SK-N-SH (cell line): ENCODE measurements around the gene CAMK2D. TPM values are rescaled to one million over a fixed set of nuclear protein-coding genes. Genes with fewer than 3 reads are reported as not detected.

ENCODE experiments used
- CTCF ChIA-PET: fragments of 300-600, 350-600 bp; formaldehyde crosslinking; extraction: SDS; loops from one replicate; lab custom pipeline; 2021; lab: Yijun Ruan, JAX
- POLR2A ChIA-PET: fragments of 350-600 bp; sonication (Branson Sonifier 250); formaldehyde crosslinking; extraction: SDS; loops from one replicate; lab custom pipeline; 2020; ENCODE audit warnings: antibody characterized with exemption, inconsistent platforms; lab: Yijun Ruan, JAX
- DNase-seq: peaks from one replicate; pipeline ENCODE4 v3.0.0; 2012
- H2AFZ ChIP-seq: fragments of 200-600 bp; sonication (generic); 2 replicates; pipeline ENCODE4 v1.8.1; 2016; ENCODE audit warnings: antibody characterized with exemption, mild to moderate bottlenecking, low read depth
- H3F3A ChIP-seq: fragments of 200-600 bp; sonication (generic); replicated peaks from 2 replicates; pipeline ENCODE3; 2016; ENCODE audit warnings: antibody characterized with exemption, mild to moderate bottlenecking; ENCODE audit not compliant: insufficient read depth
- H3K27ac ChIP-seq, 2 experiments: fragments of 200-500 bp in 1 of 2; fragments of 200-600 bp in 1 of 2; sonication (Bioruptor generic) in 1 of 2; sonication (generic), shearing (Covaris generic) in 1 of 2; 2 replicates each; pipeline versions ENCODE4 v1.5.1 to v1.6.1; 2014 to 2016; ENCODE audit warnings: low read depth in 2 of 2, inconsistent platforms in 1 of 2, low read length in 1 of 2, mild to moderate bottlenecking in 1 of 2, mixed read lengths in 1 of 2
- H3K27me3 ChIP-seq: fragments of 200-600 bp; sonication (generic), shearing (Covaris generic); 2 replicates; pipeline ENCODE4 v1.6.1; 2016; ENCODE audit warnings: mixed run types; ENCODE audit not compliant: insufficient read depth
- H3K36me3 ChIP-seq, 2 experiments: fragments of 200-500 bp in 1 of 2; fragments of 200-600 bp in 1 of 2; sonication (Bioruptor generic) in 1 of 2; sonication (generic) in 1 of 2; replicated peaks in 1 of 2; 2 replicates each; pipeline versions ENCODE3 to v1.5.1; 2014 to 2016; ENCODE audit warnings: low read length in 1 of 2, mild to moderate bottlenecking in 1 of 2; ENCODE audit not compliant: insufficient read depth in 2 of 2, control insufficient read depth in 1 of 2
- H3K4me1 ChIP-seq, 2 experiments: fragments of 200-500 bp in 1 of 2; fragments of 200-600 bp in 1 of 2; sonication (Bioruptor generic) in 1 of 2; sonication (generic), shearing (Covaris generic) in 1 of 2; 2 replicates each; pipeline versions ENCODE4 v1.5.1 to v1.6.1; 2014 to 2016; ENCODE audit warnings: low read depth in 1 of 2, low read length in 1 of 2, mixed run types in 1 of 2; ENCODE audit not compliant: insufficient read depth in 2 of 2, control insufficient read depth in 1 of 2
- H3K4me2 ChIP-seq: fragments of 200-600 bp; sonication (generic), shearing (Covaris generic); 2 replicates; pipeline ENCODE4 v1.6.1; 2017; ENCODE audit warnings: mixed run types
- H3K4me3 ChIP-seq, 2 experiments: fragments of 200-500 bp in 1 of 2; fragments of 200-600 bp in 1 of 2; sonication (Bioruptor generic) in 1 of 2; sonication (generic), shearing (Covaris generic) in 1 of 2; 2 replicates each; pipeline versions ENCODE4 v1.5.1 to v1.8.1; 2014 to 2016; ENCODE audit warnings: low read depth in 2 of 2, inconsistent platforms in 1 of 2, low read length in 1 of 2, mild to moderate bottlenecking in 1 of 2, mixed read lengths in 1 of 2, moderate library complexity in 1 of 2
- H3K79me2 ChIP-seq: fragments of 200-600 bp; sonication (generic); 2 replicates; pipeline ENCODE4 v1.8.1; 2017; ENCODE audit warnings: mild to moderate bottlenecking; ENCODE audit not compliant: insufficient read depth
- H3K9ac ChIP-seq: fragments of 200-600 bp; sonication (generic); 2 replicates; pipeline ENCODE4 v1.6.1; 2017; ENCODE audit warnings: mixed run types
- H3K9me2 ChIP-seq: fragments of 200-600 bp; sonication (generic); 2 replicates; pipeline ENCODE4 v1.6.1; 2017; ENCODE audit warnings: mixed run types
- H3K9me3 ChIP-seq: fragments of 200-600 bp; sonication (generic); 2 replicates; pipeline ENCODE4 v1.6.1; 2017; ENCODE audit warnings: mixed run types, mild to moderate bottlenecking, moderate library complexity
- H4K20me1 ChIP-seq: fragments of 200-600 bp; sonication (generic); 2 replicates; pipeline ENCODE4 v1.6.1; 2017; ENCODE audit warnings: mild to moderate bottlenecking, mixed run types; ENCODE audit not compliant: insufficient read depth
- CHD2 ChIP-seq: fragments of 150-350 bp; IDR thresholded peaks from 2 replicates; pipeline ENCODE4 v1.6.1; 2018; ENCODE audit warnings: low read length; ENCODE audit not compliant: partially characterized antibody
- EP300 ChIP-seq, 2 experiments: IDR thresholded peaks; 2 replicates each; pipeline versions ENCODE4 v1.4.0 to v1.6.1; 2012; ENCODE audit warnings: borderline replicate concordance in 1 of 2, low read depth in 1 of 2, low read length in 1 of 2
- FOSL2 ChIP-seq: IDR thresholded peaks from 2 replicates; pipeline ENCODE4 v1.4.0; 2012; ENCODE audit warnings: low read depth, mild to moderate bottlenecking, moderate library complexity, borderline replicate concordance
- GABPA ChIP-seq: IDR thresholded peaks from 2 replicates; pipeline ENCODE4 v1.4.0; 2012; ENCODE audit warnings: low read depth, mild to moderate bottlenecking
- GATA2 ChIP-seq: sonication (generic); formaldehyde crosslinking; IDR thresholded peaks from 2 replicates; pipeline ENCODE4 v1.5.0; 2020; ENCODE audit warnings: mild to moderate bottlenecking, missing genetic modification reagents
- JUND ChIP-seq: IDR thresholded peaks from 2 replicates; pipeline ENCODE4 v1.4.0; 2012
- MAX ChIP-seq: IDR thresholded peaks from 2 replicates; pipeline ENCODE4 v1.4.0; 2012; ENCODE audit warnings: low read depth
- MEF2A ChIP-seq: IDR thresholded peaks from 2 replicates; pipeline ENCODE4 v1.4.0; 2012; ENCODE audit warnings: low read depth, borderline replicate concordance
- NFIC ChIP-seq: IDR thresholded peaks from 2 replicates; pipeline ENCODE4 v1.4.0; 2012; ENCODE audit warnings: borderline replicate concordance
- PBX3 ChIP-seq: IDR thresholded peaks from 2 replicates; pipeline ENCODE4; 2012
- POLR2AphosphoS5 ChIP-seq: IDR thresholded peaks from 2 replicates; pipeline ENCODE4 v1.6.1; 2012; ENCODE audit warnings: low read depth, low read length
- RAD21 ChIP-seq: IDR thresholded peaks from 2 replicates; pipeline ENCODE4 v1.6.1; 2012; ENCODE audit warnings: mild to moderate bottlenecking, low read length
- SMC3 ChIP-seq: IDR thresholded peaks from 2 replicates; pipeline ENCODE4 v1.6.1; 2012; ENCODE audit warnings: low read depth, low read length, improper control_type of control experiment
- TCF12 ChIP-seq: IDR thresholded peaks from 2 replicates; pipeline ENCODE4 v1.4.0; 2012
- TEAD4 ChIP-seq: IDR thresholded peaks from 2 replicates; pipeline ENCODE4 v1.4.0; 2012; ENCODE audit warnings: mild to moderate bottlenecking, borderline replicate concordance; ENCODE audit not compliant: insufficient read depth
- WGBS: methylation state at CpG from one replicate; pipeline ENCODE4 v1.1.6; 2017; ENCODE audit warnings: low lambda C conversion rate; 5-methylcytosine and 5-hydroxymethylcytosine counted together
- polyA plus RNA-seq, 3 experiments: library from polyadenylated mRNA; depleted of rRNA; stranded (reverse); fragments of >200 nt; gene quantifications; 2 replicates each; pipeline ENCODE4 v1.2.3, GENCODE V29; 2012
- TF ChIP-seq, protein P1 (sequence below): IDR thresholded peaks from 2 replicates; pipeline ENCODE4 v1.6.1; 2012; ENCODE audit warnings: mild to moderate bottlenecking, low read depth, low read length, moderate library complexity

The CAMK2D gene
- polyA plus RNA-seq, 1 of the 3 experiments (the other 2 are of a cell fraction): 17.0 TPM

- H3K79me2 ChIP-seq: peaks cover 9% of the 10 kb centered on the region; the same call in 1 of the 2 replicates
- no peak for DNase-seq
- CTCF ChIA-PET: no interaction called here
Measured at GRCh38 chr4:113586072-113586471, 175.5 kb downstream of the CAMK2D start.

GRCh38 chr4:113584407-113585150 is 177.0 kb downstream of the CAMK2D start:
- POLR2A ChIA-PET: no interaction called here
- Histone ChIP-seq H3K9ac (no peak overlapping the region), H3K79me2 (peaks cover 9% of the 10 kb centered on the region; the same call in 1 of the 2 replicates), H3K4me3 (no peak overlapping the region), H4K20me1 (peaks cover 3% of the 10 kb centered on the region; the same call in 1 of the 2 replicates), H3K36me3 (peaks cover 0 to 4% of the 10 kb centered on the region in 2 experiments), H2AFZ (no peak overlapping the region), H3K4me1 (peaks cover 0 to 14% of the 10 kb centered on the region in 2 experiments; a peak in 3 of 4 replicates), H3K27ac (peak overlapping the region; percentile 67 to 86), H3K9me3 (no peaks in the 10 kb centered on the region), H3K9me2 (no peaks in the 10 kb centered on the region), H3K4me2 (peak overlapping the region; percentile 53; the same call in 1 of the 2 replicates), H3F3A (peaks cover 9% of the 10 kb centered on the region), H3K27me3 (no peaks in the 10 kb centered on the region)
- CTCF ChIA-PET: interaction anchor here (1.3 kb wide), 1 partner anchor 37 kb away, joined by 6 read pairs; no protein-coding TSS in a partner anchor
- TF ChIP-seq TEAD4 (no peak), PBX3 (peak; percentile 88), TCF12 (peak; percentile 64; the same call in 1 of the 2 replicates), POLR2AphosphoS5 (peak; percentile 26; the same call in 1 of the 2 replicates), MEF2A (peak; percentile 47; the same call in 1 of the 2 replicates), GATA2 (CRISPR knock-in tag) (no peak), FOSL2 (peak; percentile 65; the same call in 1 of the 2 replicates), MAX (no peak), CHD2 (no peak), JUND (peak; percentile 73), NFIC (peak; percentile 9; the same call in 1 of the 2 replicates), EP300 (IDR thresholded peaks at IDR 0.05; ENCODE audit: borderline replicate concordance in 1 of 2, low read depth in 1 of 2, low read length in 1 of 2) (peak in 1 of 2 experiments; percentile 40; a peak in 1 of 4 replicates), SMC3 (no peak)
- TF ChIP-seq, protein P1, sequence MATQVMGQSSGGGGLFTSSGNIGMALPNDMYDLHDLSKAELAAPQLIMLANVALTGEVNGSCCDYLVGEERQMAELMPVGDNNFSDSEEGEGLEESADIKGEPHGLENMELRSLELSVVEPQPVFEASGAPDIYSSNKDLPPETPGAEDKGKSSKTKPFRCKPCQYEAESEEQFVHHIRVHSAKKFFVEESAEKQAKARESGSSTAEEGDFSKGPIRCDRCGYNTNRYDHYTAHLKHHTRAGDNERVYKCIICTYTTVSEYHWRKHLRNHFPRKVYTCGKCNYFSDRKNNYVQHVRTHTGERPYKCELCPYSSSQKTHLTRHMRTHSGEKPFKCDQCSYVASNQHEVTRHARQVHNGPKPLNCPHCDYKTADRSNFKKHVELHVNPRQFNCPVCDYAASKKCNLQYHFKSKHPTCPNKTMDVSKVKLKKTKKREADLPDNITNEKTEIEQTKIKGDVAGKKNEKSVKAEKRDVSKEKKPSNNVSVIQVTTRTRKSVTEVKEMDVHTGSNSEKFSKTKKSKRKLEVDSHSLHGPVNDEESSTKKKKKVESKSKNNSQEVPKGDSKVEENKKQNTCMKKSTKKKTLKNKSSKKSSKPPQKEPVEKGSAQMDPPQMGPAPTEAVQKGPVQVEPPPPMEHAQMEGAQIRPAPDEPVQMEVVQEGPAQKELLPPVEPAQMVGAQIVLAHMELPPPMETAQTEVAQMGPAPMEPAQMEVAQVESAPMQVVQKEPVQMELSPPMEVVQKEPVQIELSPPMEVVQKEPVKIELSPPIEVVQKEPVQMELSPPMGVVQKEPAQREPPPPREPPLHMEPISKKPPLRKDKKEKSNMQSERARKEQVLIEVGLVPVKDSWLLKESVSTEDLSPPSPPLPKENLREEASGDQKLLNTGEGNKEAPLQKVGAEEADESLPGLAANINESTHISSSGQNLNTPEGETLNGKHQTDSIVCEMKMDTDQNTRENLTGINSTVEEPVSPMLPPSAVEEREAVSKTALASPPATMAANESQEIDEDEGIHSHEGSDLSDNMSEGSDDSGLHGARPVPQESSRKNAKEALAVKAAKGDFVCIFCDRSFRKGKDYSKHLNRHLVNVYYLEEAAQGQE: 0 out of 2 replicates have a peak, but pooled peaks have one; percentile 16
- WGBS: 35% methylated on average over 4 of the region's 4 CpGs
- no peak for DNase-seq

More at GRCh38 chr4:113586072-113586471, 175.5 kb downstream of the CAMK2D start:
- Histone ChIP-seq H2AFZ (no peak overlapping the region), H3K27ac (no peak overlapping the region), H3K9ac (no peak overlapping the region), H3F3A (peaks cover 9% of the 10 kb centered on the region), H3K4me2 (no peak overlapping the region), H4K20me1 (peaks cover 3% of the 10 kb centered on the region; the same call in 1 of the 2 replicates), H3K36me3 (peaks cover 0 to 4% of the 10 kb centered on the region in 2 experiments), H3K27me3 (no peaks in the 10 kb centered on the region), H3K9me2 (no peaks in the 10 kb centered on the region), H3K4me1 (peaks cover 0 to 14% of the 10 kb centered on the region in 2 experiments; a peak in 3 of 4 replicates), H3K4me3 (no peak overlapping the region), H3K9me3 (no peaks in the 10 kb centered on the region)
- TF ChIP-seq MAX (no peak), GABPA (no peak), TEAD4 (no peak), RAD21 (no peak), GATA2 (CRISPR knock-in tag) (no peak), SMC3 (no peak)
- POLR2A ChIA-PET: no interaction called here
